Right kidney (tissue), 1 donor: ENCODE measurements around the gene SMOC1.
A peak's percentile ranks its signal among the peaks of the same experiment; 100 is the strongest.

Experiments used
- DNase-seq: peaks from one replicate; pipeline ENCODE4 v3.0.0-alpha.2; 2016

SMOC1 gene

DNA sequence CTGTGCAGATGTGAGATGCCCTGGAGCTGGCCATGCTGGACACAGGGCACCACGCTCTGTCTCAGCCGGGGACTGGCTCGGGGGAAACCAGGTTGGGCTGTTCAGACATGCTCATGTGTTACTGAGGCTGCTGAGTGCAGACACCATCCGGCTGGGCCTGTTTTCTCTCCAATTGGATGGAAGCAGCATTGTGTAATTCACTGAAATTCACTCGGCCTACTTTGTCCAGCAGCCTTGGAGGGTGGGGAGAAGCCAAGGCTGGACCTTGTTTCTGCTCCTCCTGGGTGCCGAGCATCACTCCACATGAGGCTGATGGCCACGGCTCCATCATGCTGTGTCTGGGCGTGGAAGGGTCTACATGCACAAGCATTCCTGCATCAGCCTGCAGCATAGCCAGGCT lies 130.7 kb downstream of the SMOC1 start:
- DNase-seq, result no peak

DNA sequence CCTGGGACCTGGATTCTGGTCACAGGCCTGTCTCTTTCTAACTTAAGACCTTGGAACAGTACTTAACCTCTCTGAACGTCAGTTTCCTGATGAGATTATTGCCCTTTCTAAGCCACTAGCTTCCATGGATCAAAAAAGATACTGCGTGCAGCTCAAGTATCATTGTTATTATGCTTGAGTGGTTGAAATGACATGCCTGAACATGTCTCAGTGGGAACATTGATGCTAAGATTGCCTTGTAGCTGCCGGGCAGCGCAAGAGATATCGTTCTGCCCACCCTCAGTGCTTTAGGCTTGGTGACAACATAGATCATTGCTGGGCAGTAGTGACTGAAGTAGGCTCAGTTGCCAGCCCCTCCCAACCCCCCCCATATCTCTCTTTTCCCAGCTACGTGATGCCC lies 131.9 kb downstream of the SMOC1 start:
- no peak for DNase-seq

DNA sequence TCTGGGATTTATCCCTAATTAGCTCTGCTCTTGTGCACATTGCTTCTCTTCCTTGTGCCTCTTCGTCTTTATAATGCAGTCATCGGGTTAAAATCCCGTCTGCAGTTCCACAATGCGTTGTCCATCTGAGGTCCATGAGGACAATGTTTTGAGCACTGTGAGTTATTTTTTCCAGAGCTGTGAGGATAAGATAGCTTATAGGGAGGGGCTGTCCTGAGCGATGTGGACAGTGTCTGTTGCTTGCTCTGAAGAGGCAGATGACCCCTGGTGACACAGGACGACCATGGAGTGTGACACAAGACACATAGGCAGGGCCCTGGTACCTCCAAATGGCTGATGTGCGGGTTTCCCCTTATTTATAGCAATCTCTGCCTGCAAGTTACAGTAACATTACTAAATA lies 132.5 kb downstream of the SMOC1 start:
- DNase-seq, result no peak

DNA sequence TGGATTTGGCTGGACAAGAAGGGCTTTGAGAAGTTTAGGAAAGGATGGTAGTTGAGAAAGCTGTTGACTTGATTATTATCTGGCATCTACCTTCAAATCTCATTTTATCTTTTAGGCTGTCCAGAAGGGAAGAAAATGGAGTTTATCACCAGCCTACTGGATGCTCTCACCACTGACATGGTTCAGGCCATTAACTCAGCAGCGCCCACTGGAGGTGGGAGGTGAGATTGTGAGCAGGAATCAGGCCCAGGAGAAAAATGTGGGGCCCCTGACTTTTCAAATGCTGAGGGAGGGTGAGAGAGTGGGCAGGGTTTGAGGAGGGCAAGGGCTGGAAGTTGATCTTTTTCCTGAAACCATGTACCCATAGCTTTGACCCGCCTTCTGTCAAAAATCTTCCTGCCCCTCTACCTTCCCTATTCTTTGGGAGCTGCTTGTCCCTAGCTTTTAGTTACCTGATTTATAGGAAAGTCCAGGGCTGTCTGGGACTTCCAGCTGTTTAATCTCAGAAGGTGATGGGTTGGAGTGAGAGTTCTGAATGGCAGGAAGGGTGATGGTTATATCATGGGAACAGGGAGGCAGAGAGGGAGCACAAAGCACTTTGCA lies 134.2 kb downstream of the SMOC1 start:
- no peak for DNase-seq

DNA sequence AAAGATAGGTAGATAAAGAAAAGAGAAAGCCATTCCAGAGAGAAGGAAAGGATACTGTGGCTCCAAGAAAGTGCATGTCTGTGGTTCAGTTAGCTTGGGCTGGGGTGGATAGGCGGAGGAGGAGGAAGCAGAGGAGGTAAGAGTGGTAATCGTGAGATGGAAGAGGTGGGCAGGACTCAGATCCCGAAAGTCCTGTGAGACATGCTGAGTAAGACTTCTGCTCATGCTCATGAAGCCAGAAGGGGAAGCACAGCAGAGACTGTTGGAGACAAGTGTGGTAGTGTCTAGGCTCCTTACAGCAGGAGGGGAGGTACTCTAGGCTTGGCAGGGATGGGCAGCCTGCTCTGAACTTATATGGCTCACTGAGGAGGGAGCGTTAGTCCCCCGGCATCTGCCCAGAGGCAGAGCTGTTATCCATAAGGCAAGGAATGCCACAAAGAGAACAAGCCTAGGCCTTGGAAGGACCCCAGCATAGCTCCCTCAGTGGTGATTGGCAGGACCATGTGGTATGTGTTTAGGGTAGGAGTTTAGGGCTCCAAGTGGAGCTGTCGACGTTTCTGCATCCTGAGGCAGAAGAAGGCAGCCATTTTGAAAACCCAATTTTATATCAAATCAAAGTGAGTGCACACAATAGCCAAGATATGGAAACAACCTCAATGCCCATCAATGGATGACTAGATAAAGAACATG lies 135.3 kb downstream of the SMOC1 start:
- DNase-seq, result no peak

DNA sequence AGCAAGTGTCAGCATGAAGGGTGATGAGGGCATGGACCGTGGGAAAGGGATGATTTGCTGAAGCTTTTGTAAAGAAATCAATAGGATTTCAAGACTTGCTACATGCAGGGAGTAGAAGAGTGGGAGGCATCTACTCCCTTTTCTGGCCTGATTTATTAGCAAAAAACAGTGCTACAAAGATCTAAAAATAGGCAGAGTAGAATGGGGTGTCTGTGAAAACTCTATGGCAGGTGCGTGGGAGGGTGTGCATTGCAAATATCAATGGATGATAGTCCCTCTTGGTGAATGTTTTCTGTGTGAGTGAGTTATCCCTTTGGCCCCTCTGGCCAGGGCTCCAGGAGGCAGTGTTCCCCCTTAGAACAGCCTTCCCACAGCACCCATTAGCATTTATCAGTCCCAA lies 139.0 kb downstream of the SMOC1 start:
- no peak for DNase-seq

DNA sequence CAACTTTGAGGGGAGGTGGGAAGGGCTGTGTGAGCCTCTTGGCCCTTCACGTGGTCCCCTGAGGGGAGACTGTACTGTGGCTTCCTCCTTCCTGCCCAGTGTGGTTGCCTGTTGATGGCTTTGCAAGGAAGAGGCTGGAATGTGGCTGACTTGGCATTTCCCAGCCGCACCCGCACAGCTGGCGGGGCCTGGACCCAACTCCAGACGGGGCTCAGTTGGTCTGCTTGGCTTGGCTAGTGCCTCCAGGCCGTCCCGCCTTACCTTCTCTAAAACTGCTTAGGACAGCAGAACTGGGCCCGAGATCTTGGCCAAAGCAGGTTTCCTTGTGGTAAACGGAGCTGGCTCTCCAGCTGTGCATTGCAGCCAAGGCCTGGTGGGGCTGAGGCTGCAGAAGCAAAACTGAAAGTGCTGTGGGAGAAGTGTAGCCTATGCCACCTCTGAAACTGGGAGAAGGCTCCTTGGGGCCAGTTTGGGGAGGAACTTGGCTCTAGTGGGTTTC lies 139.5 kb downstream of the SMOC1 start:
- DNase-seq, result no peak

DNA sequence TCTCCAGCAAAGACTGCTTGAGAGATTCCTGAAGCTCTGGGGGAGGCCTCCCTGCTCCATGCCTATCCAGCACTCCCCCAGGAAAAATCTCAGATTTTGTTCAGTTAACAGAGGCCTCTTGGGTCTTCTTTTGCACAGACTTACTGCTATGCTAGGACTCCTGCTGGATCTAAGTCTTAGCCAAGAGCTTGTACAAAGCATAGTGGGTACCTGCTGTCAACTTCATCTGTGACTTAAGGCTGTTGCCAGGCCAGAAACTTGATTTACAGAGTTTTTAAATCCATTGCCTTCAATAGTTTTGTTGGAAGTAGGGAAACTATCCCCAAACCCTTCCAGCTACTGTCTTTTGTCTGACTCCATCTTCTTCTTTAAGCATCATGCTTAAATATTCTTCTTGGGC lies 140.5 kb downstream of the SMOC1 start:
- no peak for DNase-seq

DNA sequence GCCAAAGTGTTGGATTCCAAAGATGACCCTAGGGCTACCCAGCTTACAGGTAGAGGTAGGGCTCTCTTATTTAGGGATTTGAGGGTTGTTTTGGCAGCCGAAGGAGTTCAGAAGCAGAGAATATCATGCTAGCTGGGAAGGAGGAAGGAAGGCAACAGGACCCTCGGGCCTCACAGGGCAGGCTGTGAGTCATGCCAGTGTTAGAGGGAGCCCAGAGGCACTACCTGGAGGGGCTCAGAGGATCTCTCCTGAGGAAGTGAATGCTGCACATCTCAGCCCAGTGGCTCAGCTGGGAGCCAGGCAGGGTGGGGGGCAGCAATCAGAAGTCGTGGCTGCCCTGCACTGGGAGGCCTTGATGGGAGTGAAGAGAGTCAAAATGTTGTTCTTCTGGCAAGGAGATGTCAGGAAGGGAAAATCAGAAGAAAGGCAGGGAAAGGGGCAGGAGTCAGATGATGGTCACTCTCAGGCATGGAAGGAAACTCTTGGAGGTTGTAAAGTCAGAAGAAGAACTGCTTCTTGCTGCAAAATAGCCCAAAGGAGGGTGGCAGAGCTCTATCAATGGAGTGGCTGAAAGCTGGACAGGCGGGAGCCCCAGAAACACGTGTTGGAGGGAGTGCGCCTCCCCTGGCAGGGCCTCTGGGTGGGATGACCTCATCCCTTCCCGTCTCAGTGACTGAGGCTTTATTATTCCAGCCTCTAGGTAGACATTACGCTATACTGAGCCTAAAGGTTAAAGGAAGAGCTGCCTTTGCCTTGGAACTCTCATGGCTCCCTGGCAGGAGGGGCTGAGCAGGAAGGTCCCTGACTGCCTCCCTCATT lies 141.3 kb downstream of the SMOC1 start:
- no peak for DNase-seq

DNA sequence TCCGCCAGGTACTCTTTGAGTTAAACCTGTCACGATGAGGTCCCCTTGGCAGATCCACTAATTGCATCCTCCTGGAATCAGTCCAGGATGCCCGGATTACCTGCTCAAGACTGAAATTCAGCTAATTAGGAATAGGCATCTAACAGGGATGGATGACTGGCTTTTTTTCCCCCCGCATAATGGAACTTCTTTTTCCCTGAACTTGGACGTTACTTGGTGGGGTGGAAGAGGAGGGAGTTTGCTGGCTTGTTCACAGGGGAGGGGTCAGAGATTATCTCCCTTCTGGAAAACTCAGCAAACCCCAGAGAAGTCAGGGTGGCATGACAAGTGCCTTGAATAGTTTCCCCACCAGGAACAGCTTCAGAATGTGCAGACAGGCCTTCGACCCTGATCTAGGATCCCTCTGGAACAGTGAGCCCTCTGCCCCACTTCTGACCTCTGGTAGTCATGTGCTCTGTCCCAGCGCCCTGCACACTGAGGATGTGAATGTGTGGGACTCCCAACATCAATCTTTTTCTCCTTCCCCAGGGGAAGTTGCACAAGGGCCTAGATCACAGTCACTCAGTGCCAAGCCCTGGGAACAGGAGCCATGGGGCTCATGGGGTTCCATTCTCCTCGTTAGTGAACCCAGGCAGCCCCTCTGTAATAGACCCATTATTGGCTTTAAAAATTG lies 142.5 kb downstream of the SMOC1 start:
- DNase-seq, result no peak

DNA sequence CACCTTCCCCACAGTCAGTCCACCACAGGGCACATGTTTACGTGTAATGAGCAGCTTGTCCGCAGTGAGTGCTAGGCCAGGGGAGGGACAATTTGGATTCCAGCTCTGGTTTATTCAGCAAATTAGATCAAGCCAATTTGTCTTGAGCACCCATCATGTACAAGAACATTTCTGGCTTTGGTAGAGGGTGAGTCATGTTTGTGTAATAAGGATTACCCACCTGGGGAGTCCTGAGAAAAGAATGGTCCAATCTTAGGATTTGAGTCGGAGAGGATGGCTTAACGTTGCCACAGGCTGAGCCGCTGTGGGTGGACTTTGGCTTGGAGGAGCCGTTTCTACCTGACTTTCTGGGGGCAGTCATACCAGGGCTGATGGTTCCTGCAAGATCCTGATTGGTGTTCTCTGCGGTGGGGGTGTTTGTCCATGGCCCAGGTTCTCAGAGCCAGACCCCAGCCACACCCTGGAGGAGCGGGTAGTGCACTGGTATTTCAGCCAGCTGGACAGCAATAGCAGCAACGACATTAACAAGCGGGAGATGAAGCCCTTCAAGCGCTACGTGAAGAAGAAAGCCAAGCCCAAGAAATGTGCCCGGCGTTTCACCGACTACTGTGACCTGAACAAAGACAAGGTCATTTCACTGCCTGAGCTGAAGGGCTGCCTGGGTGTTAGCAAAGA lies 143.7 kb downstream of the SMOC1 start:
- no peak for DNase-seq

DNA sequence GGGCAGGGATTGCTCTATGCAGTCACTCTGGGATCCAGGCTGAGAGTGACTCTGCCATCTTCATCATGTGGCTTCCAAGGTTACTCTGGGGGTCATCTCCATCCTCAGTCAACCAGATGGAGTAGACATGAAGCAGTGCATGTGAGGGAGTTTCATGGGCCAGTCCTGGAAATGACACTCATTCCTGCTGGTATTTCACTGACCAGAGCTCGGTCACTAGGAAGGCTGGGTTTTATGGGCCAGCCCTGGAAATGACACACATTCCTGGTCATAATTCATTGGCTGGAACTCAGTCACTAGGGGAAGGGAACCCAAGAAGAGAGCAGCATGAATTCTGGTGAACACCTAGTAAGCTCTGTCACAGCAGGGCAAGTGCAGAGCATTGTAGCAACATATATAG lies 144.7 kb downstream of the SMOC1 start:
- DNase-seq, result no peak

DNA sequence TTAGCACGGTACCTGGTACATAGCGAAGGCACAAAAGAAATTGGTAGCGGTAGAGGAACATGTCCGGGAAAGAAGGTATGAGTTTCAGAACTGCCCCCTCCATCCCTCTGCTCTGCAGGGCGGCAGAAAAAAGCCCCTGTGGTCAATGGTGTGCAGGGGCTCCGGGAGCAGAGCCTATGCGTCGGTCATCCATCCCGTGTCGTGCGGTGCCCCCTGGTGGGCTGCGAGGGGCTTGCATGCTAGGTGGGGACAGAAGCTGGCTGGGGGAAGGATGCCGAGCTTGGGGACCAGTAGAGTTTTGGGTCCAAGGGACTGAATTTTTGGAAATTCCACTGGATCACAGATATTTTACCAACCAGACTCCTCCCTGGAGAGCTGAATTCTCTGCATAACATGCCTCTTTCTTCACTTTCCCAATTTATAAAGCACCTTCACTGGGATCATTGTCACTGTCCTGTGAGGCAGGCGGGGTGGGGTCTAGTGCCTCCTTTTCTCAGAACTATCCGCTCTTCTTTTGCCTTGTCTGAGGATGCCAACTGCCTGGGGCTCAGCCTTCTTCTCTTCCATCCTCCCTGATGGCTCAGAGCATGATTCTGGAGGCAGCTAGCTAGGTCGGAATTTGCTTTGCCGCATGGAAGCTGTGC lies 148.7 kb downstream of the SMOC1 start:
- peak; percentile 50 for DNase-seq

DNA sequence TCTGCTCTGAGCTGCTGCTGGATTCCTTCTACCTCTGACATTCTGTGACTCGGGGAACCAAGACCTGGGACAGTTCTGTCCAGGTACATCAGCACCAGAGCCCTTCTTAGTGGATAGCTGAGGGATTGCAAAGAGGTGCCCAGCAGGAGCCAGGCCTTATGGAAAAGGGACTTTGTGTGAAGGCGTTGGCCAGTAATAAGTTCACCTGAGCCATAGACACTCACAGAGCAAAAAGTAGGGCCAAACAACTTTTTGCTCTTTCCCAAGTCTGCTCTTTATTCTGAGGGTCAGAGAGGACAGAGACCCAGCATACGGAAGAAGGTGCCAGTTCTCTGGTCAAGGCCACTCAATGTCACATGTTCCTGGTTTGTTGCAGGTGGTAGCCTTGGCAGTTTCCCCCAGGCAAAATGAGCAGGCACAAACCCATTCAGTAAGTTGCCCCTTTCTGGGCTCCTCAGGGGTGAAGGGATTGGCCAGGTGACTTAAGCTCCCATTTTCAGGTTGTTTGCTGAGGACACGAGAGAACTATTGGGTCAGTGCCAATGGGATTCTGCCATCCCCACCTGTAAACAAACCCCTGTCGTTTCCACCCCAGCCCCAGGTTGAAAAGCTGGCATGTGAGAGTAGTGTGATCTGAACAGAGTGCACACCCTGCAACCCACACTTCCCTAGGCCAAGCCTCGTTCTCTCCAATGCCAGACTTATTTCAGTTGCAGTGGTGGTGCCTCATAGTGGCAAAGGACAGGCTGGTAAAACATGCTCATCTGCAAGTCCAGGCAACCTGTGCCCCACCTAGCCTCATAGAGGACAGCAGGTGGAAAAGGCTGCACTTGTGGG lies 150.3 kb downstream of the SMOC1 start:
- no peak for DNase-seq

DNA sequence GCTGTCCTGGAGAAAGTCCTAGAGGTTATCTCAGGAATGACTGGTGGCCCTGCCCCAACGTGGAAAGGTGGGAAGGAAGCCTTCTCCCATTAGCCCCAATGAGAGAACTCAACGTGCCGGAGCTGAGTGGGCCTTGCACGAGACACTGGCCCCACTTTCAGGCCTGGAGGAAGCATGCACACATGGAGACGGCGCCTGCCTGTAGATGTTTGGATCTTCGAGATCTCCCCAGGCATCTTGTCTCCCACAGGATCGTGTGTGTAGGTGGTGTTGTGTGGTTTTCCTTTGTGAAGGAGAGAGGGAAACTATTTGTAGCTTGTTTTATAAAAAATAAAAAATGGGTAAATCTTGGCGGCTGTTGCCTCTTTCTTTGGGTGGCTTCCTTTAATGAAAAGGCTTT lies 152.8 kb downstream of the SMOC1 start:
- no peak for DNase-seq

DNA sequence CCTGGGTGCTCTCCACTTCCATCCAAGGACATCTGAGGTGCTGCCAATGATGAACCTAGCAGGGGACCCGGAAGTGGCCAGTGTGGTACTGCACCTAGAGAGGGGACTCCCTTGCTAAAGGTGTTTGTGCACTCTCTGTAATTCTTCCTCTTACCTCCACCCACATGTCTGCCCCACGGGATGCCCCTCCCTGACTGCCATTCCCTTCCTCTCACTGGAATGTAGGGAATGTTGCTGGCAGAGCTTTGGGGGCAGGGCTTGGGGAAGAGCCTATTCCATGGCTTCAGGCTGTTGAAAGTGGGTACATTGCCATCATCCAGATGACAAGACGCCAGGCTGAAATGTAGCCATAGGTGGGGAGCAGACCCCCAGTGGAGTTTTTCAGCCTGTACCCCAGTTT lies 153.2 kb downstream of the SMOC1 start:
- no peak for DNase-seq

DNA sequence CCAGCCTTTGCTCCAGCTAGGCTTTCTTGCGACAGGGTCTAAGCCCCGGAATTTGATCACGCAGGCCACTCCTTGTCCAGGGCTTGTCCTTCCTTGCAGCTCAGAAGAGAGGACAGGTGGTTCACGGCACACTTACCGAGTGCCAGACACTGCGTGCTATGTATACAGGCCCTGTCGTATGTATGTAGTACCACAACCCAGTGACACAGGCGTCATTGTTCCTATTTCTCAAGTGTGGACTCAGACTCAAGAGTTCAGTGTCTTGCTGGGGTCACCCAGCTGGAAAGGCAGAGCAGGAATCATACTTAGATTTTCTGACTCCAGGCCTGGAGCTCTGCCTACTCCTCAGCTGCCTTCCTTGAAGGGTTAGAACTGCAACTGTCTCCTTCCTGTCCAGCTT lies 153.9 kb downstream of the SMOC1 start:
- DNase-seq, result no peak

DNA sequence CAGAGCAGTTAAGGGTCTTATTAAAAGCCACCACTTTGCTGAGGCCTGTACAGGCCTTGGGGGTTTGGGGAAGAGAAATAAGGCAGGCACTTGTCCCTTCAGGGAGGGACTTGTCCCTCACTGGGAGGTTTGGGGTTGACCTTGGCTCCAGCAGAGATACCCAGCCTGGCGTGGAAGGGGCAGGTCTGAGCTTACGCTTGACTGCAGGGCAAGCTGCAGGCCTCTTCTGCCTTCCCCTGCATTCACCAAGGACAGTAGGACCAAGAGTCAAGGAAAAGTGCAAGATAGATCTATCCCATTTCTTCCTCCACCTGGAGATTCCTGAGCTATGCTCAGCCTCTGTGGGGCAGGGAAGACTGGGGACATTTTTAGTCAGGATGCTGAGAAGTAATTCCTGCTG lies 154.3 kb downstream of the SMOC1 start:
- DNase-seq, result no peak

DNA sequence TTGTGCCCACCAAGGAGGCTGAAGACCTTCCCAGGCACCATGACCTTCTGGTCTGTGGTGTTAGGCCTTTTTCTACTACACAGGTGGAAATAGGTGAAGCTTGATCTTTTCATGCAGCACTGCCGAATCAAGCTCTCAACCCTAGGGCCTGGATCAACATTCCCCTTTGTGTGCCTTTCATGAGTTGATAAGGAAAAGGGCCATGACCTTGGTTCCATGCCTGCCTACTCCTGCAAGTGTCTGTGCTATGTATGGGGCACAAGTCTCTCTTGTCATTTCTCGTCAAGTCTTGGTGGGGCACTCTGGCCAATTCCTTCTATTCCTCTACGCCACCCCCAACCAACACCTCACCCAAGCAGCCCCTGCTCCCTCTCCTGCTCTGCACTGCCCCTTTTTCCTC lies 155.0 kb downstream of the SMOC1 start:
- no peak for DNase-seq

DNA sequence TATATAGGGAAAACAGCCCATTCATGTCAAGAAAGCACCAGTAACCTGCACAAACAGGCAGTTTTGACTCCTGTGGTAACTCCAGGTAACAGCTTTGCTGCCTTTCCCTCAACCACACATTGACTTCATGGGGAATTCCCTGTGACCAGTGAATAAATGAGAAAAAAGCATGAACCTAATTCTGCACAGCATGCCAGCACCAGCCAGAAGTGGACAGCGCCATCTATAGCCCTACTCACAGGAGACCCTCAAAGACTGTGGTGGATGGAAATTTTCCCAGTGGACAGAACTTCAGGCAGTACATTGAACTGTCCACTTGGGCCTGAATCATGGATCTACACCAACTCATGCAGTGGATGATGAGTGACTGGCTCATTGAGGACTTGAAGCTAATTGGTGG lies 157.4 kb downstream of the SMOC1 start:
- DNase-seq, result no peak

DNA sequence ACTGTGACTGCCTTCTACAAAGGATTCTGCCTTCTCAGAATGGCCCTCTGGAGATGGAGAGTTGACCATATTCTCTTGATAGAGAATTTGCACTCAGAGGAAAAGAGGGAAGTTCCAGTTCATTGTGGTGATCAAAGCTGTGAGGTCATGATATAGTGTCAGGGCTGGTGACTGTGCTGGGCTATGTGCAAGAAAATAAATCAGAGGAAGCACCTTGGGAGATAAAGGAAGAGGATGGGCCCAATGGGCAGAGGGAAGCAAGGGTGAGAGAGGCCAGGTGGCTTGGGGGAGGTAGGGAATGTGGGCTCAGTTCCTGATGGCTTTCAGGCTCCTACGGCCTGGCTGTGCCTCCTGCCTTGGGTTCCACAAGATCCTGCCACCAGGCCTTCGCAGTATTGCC lies 163.8 kb downstream of the SMOC1 start:
- no peak for DNase-seq
